OCI-LY3 (cell line): ENCODE measurements around the gene ZNF778.

ENCODE experiments used
- H2AFZ ChIP-seq: fragments of 200-600, 300-600 bp; shearing (Covaris generic); 2 replicates; pipeline ENCODE4 v1.6.0; 2014; ENCODE audit warnings: antibody characterized with exemption, low read depth, low read length
- H3K27ac ChIP-seq: fragments of 200-600, 300-600 bp; sonication (generic); 2 replicates; pipeline ENCODE4 v1.5.1; 2014; ENCODE audit warnings: mild to moderate bottlenecking, low read length, moderate library complexity, mixed read lengths
- H3K27me3 ChIP-seq: fragments of 200-600, 300-600 bp; sonication (generic); 2 replicates; pipeline ENCODE4 v1.6.1; 2014; ENCODE audit warnings: low read depth, low read length, mixed read lengths
- H3K36me3 ChIP-seq: fragments of 200-600, 300-600 bp; sonication (generic); replicated peaks from 2 replicates; pipeline ENCODE3; 2014; ENCODE audit warnings: low read depth, low read length, mixed read lengths
- H3K4me1 ChIP-seq: fragments of 300-600, 200-600 bp; sonication (generic); 2 replicates; pipeline ENCODE4 v1.6.1; 2014; ENCODE audit warnings: low read length, mixed read lengths
- H3K4me2 ChIP-seq: fragments of 200-600, 300-600 bp; sonication (generic); 2 replicates; pipeline ENCODE4 v1.6.1; 2014; ENCODE audit warnings: low read length, mixed read lengths
- H3K4me3 ChIP-seq: fragments of 300-600, 200-600 bp; sonication (generic); 2 replicates; pipeline ENCODE4 v1.5.1; 2014; ENCODE audit warnings: antibody characterized with exemption, mild to moderate bottlenecking, low read length, moderate library complexity
- H3K79me2 ChIP-seq: fragments of 300-600, 200-600 bp; shearing (Covaris generic); 2 replicates; pipeline ENCODE4 v1.6.1; 2014; ENCODE audit warnings: mild to moderate bottlenecking, low read length, mixed read lengths
- H3K9ac ChIP-seq: fragments of 300-600, 200-600 bp; shearing (Covaris generic); 2 replicates; pipeline ENCODE4 v1.6.0; 2014; ENCODE audit warnings: mild to moderate bottlenecking, low read length, moderate library complexity
- H3K9me3 ChIP-seq: fragments of 200-600, 300-600 bp; shearing (Covaris generic); 2 replicates; pipeline ENCODE4 v1.6.1; 2014; ENCODE audit warnings: low read length, mixed read lengths; ENCODE audit not compliant: insufficient read depth
- H4K20me1 ChIP-seq: fragments of 200-600, 300-600 bp; sonication (generic); 2 replicates; pipeline ENCODE4 v1.6.1; 2016; ENCODE audit warnings: low read length, mixed read lengths; ENCODE audit not compliant: insufficient read depth
- CTCF ChIP-seq: fragments of 200-600, 300-600 bp; sonication (generic); IDR thresholded peaks from 2 replicates; pipeline ENCODE4 v1.5.1; 2014; ENCODE audit warnings: antibody characterized with exemption, low read length, low read depth
- EZH2phosphoT487 ChIP-seq: fragments of 200-600 bp; shearing (Covaris generic); IDR thresholded peaks from 2 replicates; pipeline ENCODE4 v1.6.1; 2018; ENCODE audit warnings: antibody characterized with exemption, mixed run types, low read depth

ZNF778 gene

DNA sequence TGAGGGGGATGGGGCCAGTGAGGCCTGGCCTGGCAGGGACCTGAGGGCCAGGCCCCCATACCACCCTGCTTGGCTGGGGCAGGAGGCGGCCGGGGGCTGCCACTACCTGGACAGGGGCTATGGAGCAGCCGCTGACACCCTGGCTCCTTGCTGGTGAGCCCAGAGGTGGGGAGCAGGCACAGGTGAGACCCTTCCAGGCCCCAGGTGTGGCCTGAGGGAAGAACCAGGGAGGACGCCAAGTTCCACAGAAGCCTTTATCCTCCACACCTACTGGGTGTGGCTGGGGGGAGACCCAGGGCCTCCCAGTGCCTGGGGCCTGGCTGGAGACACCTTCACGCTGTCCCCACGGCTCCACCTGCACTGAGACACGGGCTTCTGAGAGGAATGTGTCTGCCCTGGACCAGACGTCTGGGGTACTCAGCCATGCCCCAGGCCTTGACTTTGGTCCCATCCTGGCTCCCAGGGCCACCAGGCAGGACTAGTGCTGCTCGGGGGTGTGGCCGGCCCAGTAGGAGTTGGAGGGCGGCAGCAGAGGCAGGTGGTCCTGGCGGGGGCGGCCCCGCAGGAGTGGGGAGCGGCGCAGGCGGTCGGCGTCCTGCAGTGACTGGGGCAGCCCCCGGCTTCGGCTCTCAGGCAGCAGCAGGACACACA lies 21.9 kb upstream of the ZNF778 start:
- Histone ChIP-seq H3K9me3 (no peaks in the 10 kb centered on the region), H3K27me3 (no peaks in the 10 kb centered on the region), H2AFZ (no peak overlapping the region), H3K4me3 (no peak overlapping the region), H3K36me3 (no peaks in the 10 kb centered on the region), H3K4me2 (no peak overlapping the region), H3K79me2 (no peaks in the 10 kb centered on the region), H3K9ac (no peak overlapping the region), H3K27ac (no peak overlapping the region), H4K20me1 (no peaks in the 10 kb centered on the region), H3K4me1 (no peaks in the 10 kb centered on the region)
- TF ChIP-seq EZH2phosphoT487 (no peak), CTCF (no peak)

DNA sequence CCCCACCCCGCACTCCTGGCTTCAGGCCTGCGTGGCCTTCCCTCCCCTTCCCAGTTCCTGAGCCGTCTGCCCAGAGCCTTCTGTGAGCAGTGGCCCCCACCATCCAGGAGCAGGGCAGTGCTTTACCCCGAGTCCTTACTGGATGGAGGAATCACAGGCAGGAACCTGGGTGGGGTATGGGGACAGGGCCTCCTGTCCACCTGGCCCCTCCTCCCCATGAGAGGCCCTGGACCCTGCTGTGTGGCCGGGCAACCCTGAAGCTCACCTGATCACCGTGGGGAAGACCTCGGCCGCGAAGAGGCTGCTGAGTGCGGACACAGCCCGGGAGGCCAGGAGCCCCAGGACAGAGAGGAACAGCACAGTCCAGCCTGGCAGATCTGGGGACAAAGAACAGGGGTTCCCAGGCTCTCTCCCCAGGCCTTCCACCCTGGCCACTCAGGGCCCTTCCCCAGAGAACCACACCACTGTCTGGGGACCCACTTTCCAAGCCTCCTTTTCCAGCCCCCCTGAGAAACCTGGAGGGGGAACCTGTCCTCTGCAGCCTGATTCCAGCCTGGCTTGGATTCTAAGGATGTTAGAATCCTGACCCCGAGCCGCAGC lies 20.4 kb upstream of the ZNF778 start:
- Histone ChIP-seq H4K20me1 (no peaks in the 10 kb centered on the region), H3K36me3 (no peaks in the 10 kb centered on the region), H3K4me2 (no peak overlapping the region), H3K9ac (no peak overlapping the region), H3K9me3 (no peaks in the 10 kb centered on the region), H3K27ac (no peak overlapping the region), H3K79me2 (no peaks in the 10 kb centered on the region), H3K27me3 (no peaks in the 10 kb centered on the region), H3K4me3 (no peak overlapping the region), H2AFZ (no peak overlapping the region), H3K4me1 (no peaks in the 10 kb centered on the region)
- TF ChIP-seq CTCF (no peak), EZH2phosphoT487 (no peak)

- Histone ChIP-seq H4K20me1 (no peaks in the 10 kb centered on the region), H3K27me3 (no peaks in the 10 kb centered on the region), H2AFZ (no peak overlapping the region), H3K27ac (no peak overlapping the region), H3K4me2 (no peak overlapping the region), H3K9ac (no peak overlapping the region), H3K4me3 (no peak overlapping the region), H3K9me3 (no peaks in the 10 kb centered on the region), H3K36me3 (no peaks in the 10 kb centered on the region), H3K79me2 (no peaks in the 10 kb centered on the region), H3K4me1 (no peaks in the 10 kb centered on the region)
- TF ChIP-seq EZH2phosphoT487: no peak
- no peak for TF ChIP-seq CTCF
These were observed 19.7 kb upstream of the ZNF778 start for GRCh38 chr16:89197633-89198416.
